ENCODE results near the gene PCSK7.

Gene PCSK7

GRCh38 chr11:117226388-117227385 lies 5.2 kb downstream of the PCSK7 start:
- TF ChIP-seq, protein P1, sequence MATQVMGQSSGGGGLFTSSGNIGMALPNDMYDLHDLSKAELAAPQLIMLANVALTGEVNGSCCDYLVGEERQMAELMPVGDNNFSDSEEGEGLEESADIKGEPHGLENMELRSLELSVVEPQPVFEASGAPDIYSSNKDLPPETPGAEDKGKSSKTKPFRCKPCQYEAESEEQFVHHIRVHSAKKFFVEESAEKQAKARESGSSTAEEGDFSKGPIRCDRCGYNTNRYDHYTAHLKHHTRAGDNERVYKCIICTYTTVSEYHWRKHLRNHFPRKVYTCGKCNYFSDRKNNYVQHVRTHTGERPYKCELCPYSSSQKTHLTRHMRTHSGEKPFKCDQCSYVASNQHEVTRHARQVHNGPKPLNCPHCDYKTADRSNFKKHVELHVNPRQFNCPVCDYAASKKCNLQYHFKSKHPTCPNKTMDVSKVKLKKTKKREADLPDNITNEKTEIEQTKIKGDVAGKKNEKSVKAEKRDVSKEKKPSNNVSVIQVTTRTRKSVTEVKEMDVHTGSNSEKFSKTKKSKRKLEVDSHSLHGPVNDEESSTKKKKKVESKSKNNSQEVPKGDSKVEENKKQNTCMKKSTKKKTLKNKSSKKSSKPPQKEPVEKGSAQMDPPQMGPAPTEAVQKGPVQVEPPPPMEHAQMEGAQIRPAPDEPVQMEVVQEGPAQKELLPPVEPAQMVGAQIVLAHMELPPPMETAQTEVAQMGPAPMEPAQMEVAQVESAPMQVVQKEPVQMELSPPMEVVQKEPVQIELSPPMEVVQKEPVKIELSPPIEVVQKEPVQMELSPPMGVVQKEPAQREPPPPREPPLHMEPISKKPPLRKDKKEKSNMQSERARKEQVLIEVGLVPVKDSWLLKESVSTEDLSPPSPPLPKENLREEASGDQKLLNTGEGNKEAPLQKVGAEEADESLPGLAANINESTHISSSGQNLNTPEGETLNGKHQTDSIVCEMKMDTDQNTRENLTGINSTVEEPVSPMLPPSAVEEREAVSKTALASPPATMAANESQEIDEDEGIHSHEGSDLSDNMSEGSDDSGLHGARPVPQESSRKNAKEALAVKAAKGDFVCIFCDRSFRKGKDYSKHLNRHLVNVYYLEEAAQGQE (IDR thresholded peaks at IDR 0.05; ENCODE audit: insufficient read depth in 1 of 2, low read depth in 2 of 2, low read length in 2 of 2): no peak
- no peak for TF ChIP-seq SIN3A (IDR thresholded peaks at IDR 0.05; ENCODE audit: borderline replicate concordance, insufficient read depth, low read length)
- TF ChIP-seq POLR2AphosphoS5 (IDR thresholded peaks at IDR 0.05; ENCODE audit: low read depth, low read length): no peak
- no peak for TF ChIP-seq FOXP2 (optimal IDR thresholded peaks at IDR 0.05; ENCODE audit: borderline replicate concordance, extremely low read depth, extremely low read length, insufficient read depth)
- no peak for TF ChIP-seq TAF1 (IDR thresholded peaks at IDR 0.05; ENCODE audit: borderline replicate concordance, insufficient read depth, low read length)

GRCh38 chr11:117225553-117226170 lies 6.2 kb downstream of the PCSK7 start:
- TF ChIP-seq SIN3A (IDR thresholded peaks at IDR 0.05; ENCODE audit: borderline replicate concordance, insufficient read depth, low read length) (no peak), TAF1 (IDR thresholded peaks at IDR 0.05; ENCODE audit: borderline replicate concordance, insufficient read depth, low read length) (no peak), POLR2AphosphoS5 (IDR thresholded peaks at IDR 0.05; ENCODE audit: low read depth, low read length) (no peak), FOXP2 (optimal IDR thresholded peaks at IDR 0.05; ENCODE audit: borderline replicate concordance, extremely low read depth, extremely low read length, insufficient read depth) (no peak)
- TF ChIP-seq, protein P1 (IDR thresholded peaks at IDR 0.05; ENCODE audit: insufficient read depth in 1 of 2, low read depth in 2 of 2, low read length in 2 of 2): no peak

GRCh38 chr11:117223741-117224689 lies 7.9 kb downstream of the PCSK7 start:
- TF ChIP-seq, protein P1 (IDR thresholded peaks at IDR 0.05; ENCODE audit: insufficient read depth in 1 of 2, low read depth in 2 of 2, low read length in 2 of 2): no peak
- TF ChIP-seq POLR2AphosphoS5 (IDR thresholded peaks at IDR 0.05; ENCODE audit: low read depth, low read length) (no peak), TAF1 (IDR thresholded peaks at IDR 0.05; ENCODE audit: borderline replicate concordance, insufficient read depth, low read length) (no peak), FOXP2 (optimal IDR thresholded peaks at IDR 0.05; ENCODE audit: borderline replicate concordance, extremely low read depth, extremely low read length, insufficient read depth) (no peak), SIN3A (IDR thresholded peaks at IDR 0.05; ENCODE audit: borderline replicate concordance, insufficient read depth, low read length) (no peak)

GRCh38 chr11:117222991-117223740 lies 8.7 kb downstream of the PCSK7 start:
- TF ChIP-seq FOXP2 (optimal IDR thresholded peaks at IDR 0.05; ENCODE audit: borderline replicate concordance, extremely low read depth, extremely low read length, insufficient read depth): no peak
- TF ChIP-seq POLR2AphosphoS5 (IDR thresholded peaks at IDR 0.05; ENCODE audit: low read depth, low read length): no peak
- TF ChIP-seq TAF1 (IDR thresholded peaks at IDR 0.05; ENCODE audit: borderline replicate concordance, insufficient read depth, low read length): no peak
- TF ChIP-seq, protein P1 (IDR thresholded peaks at IDR 0.05; ENCODE audit: insufficient read depth in 1 of 2, low read depth in 2 of 2, low read length in 2 of 2): no peak
- no peak for TF ChIP-seq SIN3A (IDR thresholded peaks at IDR 0.05; ENCODE audit: borderline replicate concordance, insufficient read depth, low read length)
